H1 (cell line): Measurements from ENCODE around the gene PLA2G10. TPM values are rescaled to one million over a fixed set of nuclear protein-coding genes. Genes with fewer than 3 reads are reported as not detected.

ENCODE experiments used
- CTCF ChIA-PET: fragments of 300-600 bp; sonication (Branson Sonifier 250); formaldehyde crosslinking; loops from one replicate; lab custom pipeline; 2021; ENCODE audit not compliant: partially characterized antibody; lab: Charles Lee
- POLR2A ChIA-PET: fragments of 300-600 bp; sonication (Branson Sonifier 250); formaldehyde crosslinking; loops from one replicate; lab custom pipeline; 2021; ENCODE audit warnings: inconsistent platforms; ENCODE audit not compliant: partially characterized antibody; lab: Charles Lee
- DNase-seq, 2 experiments: peaks; one replicate each; pipeline versions ENCODE4 v3.0.0 to v3.0.0-alpha.2; 2010 to 2022; ENCODE audit warnings: low spot score in 2 of 2, low read depth in 1 of 2, mixed read lengths in 1 of 2
- FAIRE-seq: peaks from 2 replicates; lab custom pipeline; 2011; peaks lifted over from hg19 to GRCh38; lab: Jason Lieb, UNC
- H2AFZ ChIP-seq: 2 replicates; pipeline ENCODE4 v1.8.1; 2012; ENCODE audit warnings: low read length, inconsistent platforms
- H2AK5ac ChIP-seq: 2 replicates; pipeline ENCODE4 v1.6.1; 2013; ENCODE audit warnings: low read depth, low read length
- H2BK120ac ChIP-seq: replicated peaks from 2 replicates; pipeline ENCODE3; 2013; ENCODE audit warnings: low read depth, low read length, inconsistent platforms
- H2BK12ac ChIP-seq: 2 replicates; pipeline ENCODE4 v1.6.1; 2013; ENCODE audit warnings: low read depth, low read length
- H2BK15ac ChIP-seq: 2 replicates; pipeline ENCODE4 v1.6.1; 2013; ENCODE audit warnings: low read length
- H2BK20ac ChIP-seq: 2 replicates; pipeline ENCODE4 v1.6.1; 2013; ENCODE audit warnings: low read length
- H2BK5ac ChIP-seq: 2 replicates; pipeline ENCODE4 v1.6.1; 2013; ENCODE audit warnings: low read depth, low read length
- H3K14ac ChIP-seq: 2 replicates; pipeline ENCODE4 v1.6.1; 2013; ENCODE audit warnings: inconsistent platforms; ENCODE audit not compliant: insufficient read length
- H3K18ac ChIP-seq: 2 replicates; pipeline ENCODE4 v1.6.1; 2013; ENCODE audit warnings: low read length; ENCODE audit errors: extremely low read depth
- H3K23ac ChIP-seq: 2 replicates; pipeline ENCODE4 v1.6.1; 2013; ENCODE audit warnings: inconsistent platforms; ENCODE audit not compliant: insufficient read length
- H3K23me2 ChIP-seq: 2 replicates; pipeline ENCODE4 v1.6.1; 2013; ENCODE audit warnings: low read depth, low read length
- H3K27ac ChIP-seq: 2 replicates; pipeline ENCODE4 v1.6.1; 2011; ENCODE audit warnings: low read depth, low read length, inconsistent platforms
- H3K27me3 ChIP-seq, 4 experiments: replicated peaks in 1 of 4; 1 replicate in 1 of 4; 2 replicates in 3 of 4; pipeline versions ENCODE4 v1.6.1 to v1.8.1; 2011 to 2013; ENCODE audit warnings: low read length in 3 of 4, mild to moderate bottlenecking in 3 of 4, inconsistent platforms in 2 of 4, mixed read lengths in 2 of 4, moderate library complexity in 1 of 4; ENCODE audit not compliant: control insufficient read depth in 3 of 4, insufficient read depth in 3 of 4; ENCODE audit errors: extremely low read depth in 1 of 4
- H3K36me3 ChIP-seq, 4 experiments: 2 replicates each; pipeline versions ENCODE4 v1.6.1 to v1.8.1; 2011 to 2013; ENCODE audit warnings: mild to moderate bottlenecking in 4 of 4, low read length in 3 of 4, moderate library complexity in 2 of 4, control low read depth in 1 of 4, inconsistent platforms in 1 of 4; ENCODE audit not compliant: insufficient read depth in 4 of 4, control insufficient read depth in 2 of 4
- H3K4ac ChIP-seq: replicated peaks from 2 replicates; pipeline ENCODE3; 2013; ENCODE audit warnings: low read length, low read depth, mixed read lengths, inconsistent platforms; ENCODE audit not compliant: insufficient read length
- H3K4me1 ChIP-seq, 4 experiments: replicated peaks in 1 of 4; 1 replicate in 1 of 4; 2 replicates in 3 of 4; pipeline versions ENCODE4 v1.6.1 to v1.8.1; 2011 to 2013; ENCODE audit warnings: low read length in 3 of 4, inconsistent platforms in 2 of 4, mixed read lengths in 1 of 4; ENCODE audit not compliant: insufficient read depth in 4 of 4, control insufficient read depth in 3 of 4
- H3K4me2 ChIP-seq, 2 experiments: 2 replicates each; pipeline versions ENCODE4 v1.6.1 to v1.8.1; 2011 to 2013; ENCODE audit warnings: low read depth in 2 of 2, low read length in 2 of 2, control low read depth in 1 of 2, inconsistent platforms in 1 of 2, mild to moderate bottlenecking in 1 of 2; ENCODE audit not compliant: insufficient read depth in 1 of 2
- H3K4me3 ChIP-seq, 4 experiments: fragments of 200-600, 300-600 bp in 1 of 4; sonication (generic), shearing (Covaris generic), sonication (Bioruptor Twin) in 1 of 4; 2 replicates each; pipeline versions ENCODE4 v1.5.1 to v1.8.1; 2011 to 2016; ENCODE audit warnings: low read length in 4 of 4, low read depth in 3 of 4, control low read depth in 2 of 4, inconsistent platforms in 2 of 4, mild to moderate bottlenecking in 2 of 4, mixed read lengths in 1 of 4, moderate library complexity in 1 of 4; ENCODE audit not compliant: insufficient read depth in 2 of 4; ENCODE audit errors: extremely low read depth in 1 of 4
- H3K56ac ChIP-seq: replicated peaks from 2 replicates; pipeline ENCODE3; 2013; ENCODE audit warnings: low read depth, mild to moderate bottlenecking, mixed read lengths, low read length, inconsistent platforms; ENCODE audit not compliant: insufficient read length
- H3K79me1 ChIP-seq: 2 replicates; pipeline ENCODE4 v1.6.1; 2013; ENCODE audit warnings: low read depth, low read length, control low read depth
- H3K79me2 ChIP-seq, 2 experiments: 2 replicates each; pipeline versions ENCODE4 v1.6.1 to v1.8.1; 2012 to 2013; ENCODE audit warnings: low read length in 2 of 2, mild to moderate bottlenecking in 2 of 2, inconsistent platforms in 1 of 2; ENCODE audit not compliant: insufficient read depth in 2 of 2, control insufficient read depth in 1 of 2
- H3K9ac ChIP-seq, 4 experiments: replicated peaks in 1 of 4; 1 replicate in 1 of 4; 2 replicates in 3 of 4; pipeline versions ENCODE4 v1.6.1 to v1.8.1; 2011 to 2013; ENCODE audit warnings: low read depth in 3 of 4, low read length in 3 of 4, control low read depth in 2 of 4, mild to moderate bottlenecking in 2 of 4, moderate library complexity in 2 of 4, inconsistent platforms in 1 of 4; ENCODE audit errors: extremely low read depth in 1 of 4
- H3K9me3 ChIP-seq, 2 experiments: 2 replicates each; pipeline versions ENCODE4 v1.6.1 to v1.8.1; 2012 to 2013; ENCODE audit warnings: mild to moderate bottlenecking in 2 of 2, moderate library complexity in 2 of 2, control low read depth in 1 of 2, inconsistent platforms in 1 of 2, low read depth in 1 of 2, low read length in 1 of 2, mixed read lengths in 1 of 2; ENCODE audit not compliant: insufficient read depth in 2 of 2
- H4K20me1 ChIP-seq, 2 experiments: replicated peaks in 1 of 2; 2 replicates each; pipeline versions ENCODE3 to v1.8.1; 2011 to 2013; ENCODE audit warnings: inconsistent platforms in 2 of 2, low read length in 2 of 2, mild to moderate bottlenecking in 1 of 2; ENCODE audit not compliant: insufficient read depth in 2 of 2, control insufficient read depth in 1 of 2
- H4K5ac ChIP-seq: 2 replicates; pipeline ENCODE4 v1.6.1; 2013; ENCODE audit warnings: low read length, low read depth, mixed read lengths, inconsistent platforms; ENCODE audit not compliant: insufficient read length
- H4K8ac ChIP-seq: 2 replicates; pipeline ENCODE4 v1.8.0; 2013; ENCODE audit warnings: mild to moderate bottlenecking, moderate library complexity, low read length, inconsistent platforms; ENCODE audit not compliant: insufficient read depth; ENCODE audit errors: extremely low read depth
- H4K91ac ChIP-seq: replicated peaks from 2 replicates; pipeline ENCODE3; 2013; ENCODE audit warnings: low read length, mixed read lengths, inconsistent platforms; ENCODE audit not compliant: insufficient read length
- TCF12 ChIP-seq: IDR thresholded peaks from 2 replicates; pipeline ENCODE4 v1.6.1; 2011; ENCODE audit warnings: low read depth, mild to moderate bottlenecking, low read length
- WGBS, 2 experiments: shearing (Covaris generic) in 1 of 2; methylation state at CpG; one replicate each; pipeline versions ENCODE4 v1.1.6 to v1.1.7; 2013 to 2015; ENCODE audit warnings: low lambda C conversion rate in 2 of 2, mixed read lengths in 2 of 2, inconsistent platforms in 1 of 2, low coverage in 1 of 2, missing lambda C conversion rate in 1 of 2; ENCODE audit not compliant: insufficient replicate concordance in 2 of 2, insufficient coverage in 1 of 2, insufficient read length in 1 of 2; ENCODE audit errors: extremely low coverage in 1 of 2, missing lambda C conversion rate in 1 of 2; 5-methylcytosine and 5-hydroxymethylcytosine counted together
- polyA plus RNA-seq, 7 experiments: library from polyadenylated mRNA; depleted of rRNA in 3 of 7; stranded (reverse) in 5 of 7; unstranded in 2 of 7; fragments of >200 nt in 5 of 7; fragments of 200-250 nt in 2 of 7; gene quantifications; 1 replicate in 5 of 7; 2 replicates in 1 of 7; 4 replicates in 1 of 7; pipeline versions ENCODE4 v1.2.1 to v1.2.3, GENCODE V29; 2011 to 2013; ENCODE audit warnings: missing spikeins in 2 of 7, mixed read lengths in 2 of 7
- total RNA-seq: library from RNA; stranded (reverse); fragmentation: NEBNext Ultra II Directional; extraction: Animal tissue kit (Norgen Biotek cat#: 25700); gene quantifications from 2 replicates; pipeline ENCODE4 v1.2.1, GENCODE V29; 2021

Gene PLA2G10
- total and polyA plus RNA-seq, 2 of the 8 experiments (the other 6 are each of a cell fraction or from before 2014, with no cell fraction given), result 0.60 to 2.2 TPM

GRCh38 chr16:14629919-14630619 is 64.0 kb downstream of the PLA2G10 start, which contains the start of gene PARN:
TSS of gene PARN (minus strand) at chr16:14630260. CDS start at chr16:14630125, 135 bp downstream.
- Histone ChIP-seq H3K36me3 (peaks cover 0 to 32% (median 14%) of the 10 kb centered on the region in 4 experiments; a peak in 5 of 8 replicates), H3K14ac (no peak within 1 kb of the TSS), H3K23ac (no peak within 1 kb of the TSS), H2BK120ac (peak within 1 kb of the TSS; percentile 68), H4K8ac (peak within 1 kb of the TSS; percentile 98), H3K23me2 (peaks cover 8% of the 10 kb centered on the region), H3K56ac (peak within 1 kb of the TSS; percentile 44), H2AK5ac (peak within 1 kb of the TSS; percentile 87; the same call in 1 of the 2 replicates), H3K4ac (peak within 1 kb of the TSS; percentile 79), H3K27me3 (no peaks in the 10 kb centered on the region), H3K4me1 (peaks cover 10 to 14% (median 13%) of the 10 kb centered on the region in 4 experiments), H4K20me1 (peaks cover 0 to 2% of the 10 kb centered on the region in 2 experiments), H3K9ac (peak within 1 kb of the TSS; percentile 68 to 92 (median 88)), H2AFZ (no peak within 1 kb of the TSS), H2BK5ac (peak within 1 kb of the TSS; percentile 96), H3K27ac (peak within 1 kb of the TSS; percentile 96), H3K79me1 (no peaks in the 10 kb centered on the region), H2BK15ac (peak within 1 kb of the TSS; percentile 98), H3K79me2 (peaks cover 6 to 36% of the 10 kb centered on the region in 2 experiments; a peak in 3 of 4 replicates), H4K5ac (peak within 1 kb of the TSS; percentile 97), H3K18ac (peak within 1 kb of the TSS; percentile 95), H2BK20ac (no peak within 1 kb of the TSS), H3K4me2 (peak within 1 kb of the TSS; percentile 86 to 88), H2BK12ac (peak within 1 kb of the TSS; percentile 92; the same call in 1 of the 2 replicates), H4K91ac (peak within 1 kb of the TSS; percentile 59), H3K9me3 (no peaks in the 10 kb centered on the region), H3K4me3 (peak within 1 kb of the TSS; percentile 79 to 95 (median 86))
- 4% methylated on average over 28 of the region's 51 CpGs; no CpG with 5 or more reads in 1 of the 2 experiments for WGBS, 2 experiments
- ChIA-PET POLR2A (interaction anchor here (0.6 to 2.4 kb wide), 14 partner anchors 8 to 708 kb away, joined by 3 to 19 read pairs (median 4); no protein-coding TSS in a partner anchor), CTCF (interaction anchor here (1.0 kb wide), 1 partner anchor 12 kb away, joined by 3 read pairs; no protein-coding TSS in a partner anchor)
- DNase-seq (peak; percentile 87 to 99), FAIRE-seq (no peak)
- no peak for TF ChIP-seq TCF12
